B cell (primary cell): ENCODE data around the gene CENPP.

ENCODE experiments used
- EZH2 ChIP-seq: IDR thresholded peaks from 2 replicates; pipeline ENCODE4 v1.6.1; 2012; ENCODE audit warnings: borderline replicate concordance, low read depth, mild to moderate bottlenecking, moderate library complexity, low read length; ENCODE audit not compliant: insufficient read depth, poor library complexity, severe bottlenecking
- TF ChIP-seq, protein P1 (sequence below): fragments of 200-600 bp; IDR thresholded peaks from one replicate; pipeline ENCODE4 v1.8.0; 2022; ENCODE audit warnings: antibody characterized with exemption, mild to moderate bottlenecking

DNA sequence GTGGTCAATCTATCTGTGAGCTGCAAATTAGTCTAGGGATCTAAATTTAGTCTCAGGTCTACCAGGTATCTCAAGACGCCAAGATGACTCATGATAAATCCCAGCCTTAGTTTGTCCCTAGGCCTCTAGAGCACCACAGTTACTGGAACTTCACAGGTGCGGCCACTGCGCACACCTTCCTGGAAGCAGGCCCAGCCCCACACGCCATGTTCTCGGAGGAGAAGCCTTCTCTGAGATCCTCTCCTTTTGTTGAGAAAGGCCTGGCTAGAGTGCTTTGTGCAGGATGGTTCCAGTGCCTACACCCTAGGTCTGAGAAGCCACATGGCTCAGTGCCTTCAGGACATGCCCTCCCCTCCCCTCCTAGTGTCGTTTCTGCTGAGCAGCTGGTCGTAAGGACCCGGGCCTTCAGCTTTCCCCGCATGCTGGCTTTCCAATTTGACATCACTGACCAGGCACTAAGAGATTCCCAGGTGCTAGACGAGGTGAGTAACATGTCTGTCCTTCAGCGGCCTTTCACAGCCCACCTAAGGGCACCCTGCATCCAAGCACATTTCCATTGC, 292.3 kb downstream of the CENPP start:
- TF ChIP-seq, protein P1, sequence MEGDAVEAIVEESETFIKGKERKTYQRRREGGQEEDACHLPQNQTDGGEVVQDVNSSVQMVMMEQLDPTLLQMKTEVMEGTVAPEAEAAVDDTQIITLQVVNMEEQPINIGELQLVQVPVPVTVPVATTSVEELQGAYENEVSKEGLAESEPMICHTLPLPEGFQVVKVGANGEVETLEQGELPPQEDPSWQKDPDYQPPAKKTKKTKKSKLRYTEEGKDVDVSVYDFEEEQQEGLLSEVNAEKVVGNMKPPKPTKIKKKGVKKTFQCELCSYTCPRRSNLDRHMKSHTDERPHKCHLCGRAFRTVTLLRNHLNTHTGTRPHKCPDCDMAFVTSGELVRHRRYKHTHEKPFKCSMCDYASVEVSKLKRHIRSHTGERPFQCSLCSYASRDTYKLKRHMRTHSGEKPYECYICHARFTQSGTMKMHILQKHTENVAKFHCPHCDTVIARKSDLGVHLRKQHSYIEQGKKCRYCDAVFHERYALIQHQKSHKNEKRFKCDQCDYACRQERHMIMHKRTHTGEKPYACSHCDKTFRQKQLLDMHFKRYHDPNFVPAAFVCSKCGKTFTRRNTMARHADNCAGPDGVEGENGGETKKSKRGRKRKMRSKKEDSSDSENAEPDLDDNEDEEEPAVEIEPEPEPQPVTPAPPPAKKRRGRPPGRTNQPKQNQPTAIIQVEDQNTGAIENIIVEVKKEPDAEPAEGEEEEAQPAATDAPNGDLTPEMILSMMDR = no peak
- TF ChIP-seq EZH2 = no peak
